Chondrocyte (in vitro differentiated cells): ENCODE measurements around the gene KRTAP5-2. TPM values are rescaled to one million over a fixed set of nuclear protein-coding genes. Genes with fewer than 3 reads are reported as not detected.

ENCODE experiments used
- DNase-seq: peaks from one replicate; pipeline ENCODE4 v3.0.0; 2021; ENCODE audit warnings: mixed read lengths, low spot score
- H3K27ac Mint-ChIP-seq: one replicate; pipeline ENCODE4 v1.8.0; 2021; ENCODE audit warnings: mild to moderate bottlenecking, moderate library complexity, mixed read lengths; ENCODE audit not compliant: unreplicated experiment
- H3K27me3 Mint-ChIP-seq: 2 replicates; pipeline ENCODE4 v1.8.0; 2021; ENCODE audit warnings: low read depth, mixed read lengths
- H3K36me3 Mint-ChIP-seq: 2 replicates; pipeline ENCODE4 v1.8.0; 2021; ENCODE audit warnings: low read depth, mixed read lengths
- H3K4me1 Mint-ChIP-seq: 2 replicates; pipeline ENCODE4 v1.8.0; 2021; ENCODE audit warnings: low read depth, mild to moderate bottlenecking, mixed read lengths
- H3K4me3 Mint-ChIP-seq: one replicate; pipeline ENCODE4 v1.8.0; 2021; ENCODE audit warnings: mild to moderate bottlenecking, moderate library complexity, mixed read lengths; ENCODE audit not compliant: unreplicated experiment
- H3K9me3 Mint-ChIP-seq: 2 replicates; pipeline ENCODE4 v1.8.0; 2021; ENCODE audit warnings: low read depth, mixed read lengths
- total RNA-seq: library from RNA; stranded (reverse); gene quantifications from 3 replicates; pipeline ENCODE4 v1.2.1, GENCODE V29; 2021
- TF ChIP-seq, protein P1 (sequence below): fragments of 200-600 bp; sonication (generic); IDR thresholded peaks from 2 replicates; pipeline ENCODE4 v1.5.0; 2021; ENCODE audit warnings: antibody characterized with exemption, mild to moderate bottlenecking, moderate library complexity

KRTAP5-2 gene
- total RNA-seq, 1 donor from 2014 or later, result not detected

GRCh38 chr11:1567052-1567720, 30.9 kb downstream of the KRTAP5-2 start:
- no peak overlapping the region for H3K4me3 Mint-ChIP-seq

DNA sequence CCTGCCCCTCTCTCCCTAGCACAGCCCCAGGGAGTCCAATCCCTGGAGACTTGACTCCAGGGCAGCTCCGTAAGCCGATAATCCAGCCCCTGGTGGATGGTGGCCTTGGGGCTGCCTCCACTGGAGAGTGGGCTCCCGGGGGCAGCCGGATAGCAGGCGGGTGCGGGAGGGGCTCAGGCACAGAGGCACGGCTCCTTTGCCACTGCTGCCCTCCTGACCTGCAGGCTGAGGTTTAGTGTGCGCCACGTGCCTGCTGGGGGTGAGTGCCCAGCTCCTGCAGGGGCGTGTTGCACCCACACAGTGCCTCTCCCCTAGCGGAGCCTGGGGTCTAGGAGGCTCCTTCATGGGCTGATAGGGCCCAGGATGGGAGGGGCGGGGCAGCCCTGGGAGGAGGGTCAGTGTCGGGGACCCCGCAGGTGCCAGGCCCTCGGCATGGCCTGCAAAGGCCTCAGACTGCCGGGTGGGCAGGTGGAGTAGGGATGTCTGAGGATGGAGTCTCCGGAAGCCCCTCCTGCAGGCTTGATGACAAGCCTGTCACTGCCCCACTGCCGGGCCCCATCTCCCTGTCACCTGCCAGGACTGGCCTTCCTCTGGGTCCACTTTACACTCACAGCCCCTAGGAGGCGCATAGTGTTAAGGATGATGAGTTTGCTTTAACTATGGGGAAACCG, 31.6 kb downstream of the KRTAP5-2 start:
- Mint-ChIP-seq H3K9me3 (no peaks in the 10 kb centered on the region), H3K4me1 (peaks cover 21% of the 10 kb centered on the region), H3K27ac (no peak overlapping the region), H3K36me3 (no peaks in the 10 kb centered on the region), H3K27me3 (no peaks in the 10 kb centered on the region), H3K4me3 (no peak overlapping the region)
- TF ChIP-seq, protein P1, sequence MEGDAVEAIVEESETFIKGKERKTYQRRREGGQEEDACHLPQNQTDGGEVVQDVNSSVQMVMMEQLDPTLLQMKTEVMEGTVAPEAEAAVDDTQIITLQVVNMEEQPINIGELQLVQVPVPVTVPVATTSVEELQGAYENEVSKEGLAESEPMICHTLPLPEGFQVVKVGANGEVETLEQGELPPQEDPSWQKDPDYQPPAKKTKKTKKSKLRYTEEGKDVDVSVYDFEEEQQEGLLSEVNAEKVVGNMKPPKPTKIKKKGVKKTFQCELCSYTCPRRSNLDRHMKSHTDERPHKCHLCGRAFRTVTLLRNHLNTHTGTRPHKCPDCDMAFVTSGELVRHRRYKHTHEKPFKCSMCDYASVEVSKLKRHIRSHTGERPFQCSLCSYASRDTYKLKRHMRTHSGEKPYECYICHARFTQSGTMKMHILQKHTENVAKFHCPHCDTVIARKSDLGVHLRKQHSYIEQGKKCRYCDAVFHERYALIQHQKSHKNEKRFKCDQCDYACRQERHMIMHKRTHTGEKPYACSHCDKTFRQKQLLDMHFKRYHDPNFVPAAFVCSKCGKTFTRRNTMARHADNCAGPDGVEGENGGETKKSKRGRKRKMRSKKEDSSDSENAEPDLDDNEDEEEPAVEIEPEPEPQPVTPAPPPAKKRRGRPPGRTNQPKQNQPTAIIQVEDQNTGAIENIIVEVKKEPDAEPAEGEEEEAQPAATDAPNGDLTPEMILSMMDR, result peak; percentile 47
- DNase-seq, result peak; percentile 85

More at GRCh38 chr11:1567052-1567720, 30.9 kb downstream of the KRTAP5-2 start:
- Mint-ChIP-seq H3K4me1 (peaks cover 21% of the 10 kb centered on the region), H3K36me3 (no peaks in the 10 kb centered on the region), H3K27ac (no peak overlapping the region), H3K27me3 (no peaks in the 10 kb centered on the region), H3K9me3 (no peaks in the 10 kb centered on the region)
- DNase-seq, result peak; percentile 90
- TF ChIP-seq, protein P1, result no peak

GRCh38 chr11:1565904-1566247, 32.2 kb downstream of the KRTAP5-2 start:
- TF ChIP-seq, protein P1, result no peak
- Mint-ChIP-seq H3K27me3 (no peaks in the 10 kb centered on the region), H3K4me1 (peaks cover 20% of the 10 kb centered on the region), H3K4me3 (no peak overlapping the region), H3K27ac (no peak overlapping the region), H3K9me3 (no peaks in the 10 kb centered on the region), H3K36me3 (no peaks in the 10 kb centered on the region)
- no peak for DNase-seq

DNA sequence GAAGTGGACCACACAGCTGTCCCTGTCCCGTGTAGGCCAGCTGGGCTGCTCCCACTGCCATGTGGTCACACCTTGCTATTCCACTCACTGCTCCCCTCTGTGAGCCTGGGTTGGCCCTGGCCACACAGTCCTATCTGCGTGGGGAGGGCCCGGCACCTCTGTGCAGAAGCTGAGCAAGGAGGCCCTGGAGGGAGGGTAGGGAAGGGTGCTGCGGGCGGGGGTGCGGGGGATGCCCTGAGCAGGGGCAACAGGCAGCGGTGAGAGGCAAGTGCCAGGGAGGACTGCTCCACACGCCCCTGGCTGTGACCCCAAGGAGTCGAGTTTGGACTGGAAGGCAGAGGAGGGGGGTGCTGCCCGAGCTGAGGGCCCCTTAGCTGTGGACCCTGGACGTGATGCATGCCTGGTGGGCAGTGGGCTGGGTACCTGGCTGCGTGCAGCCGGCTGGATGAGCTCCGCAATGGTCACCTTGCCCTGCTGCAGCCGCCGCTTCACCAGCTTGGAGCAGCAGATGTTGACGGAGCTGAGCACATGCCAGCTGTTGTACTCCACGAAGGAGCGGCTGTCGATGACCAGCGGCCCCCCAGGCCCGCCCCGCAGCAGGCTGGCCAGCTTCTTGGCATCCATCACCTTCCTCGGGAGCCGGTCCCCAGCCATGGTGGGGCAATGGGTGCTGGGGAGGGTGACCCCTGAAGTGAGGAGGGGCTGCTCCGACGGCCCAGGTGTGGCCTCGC, 32.8 kb downstream of the KRTAP5-2 start:
- DNase-seq, result no peak
- peaks cover 16% of the 10 kb centered on the region for H3K4me1 Mint-ChIP-seq
- H3K9me3 Mint-ChIP-seq, result no peaks in the 10 kb centered on the region
- no peaks in the 10 kb centered on the region for H3K36me3 Mint-ChIP-seq
- no peaks in the 10 kb centered on the region for H3K27me3 Mint-ChIP-seq
- TF ChIP-seq, protein P1, result no peak
- H3K4me3 Mint-ChIP-seq, result no peak overlapping the region
- no peak overlapping the region for H3K27ac Mint-ChIP-seq

GRCh38 chr11:1564535-1565172, 33.4 kb downstream of the KRTAP5-2 start:
- DNase-seq, result no peak
- Mint-ChIP-seq H3K27me3 (no peaks in the 10 kb centered on the region), H3K9me3 (no peaks in the 10 kb centered on the region), H3K36me3 (no peaks in the 10 kb centered on the region), H3K27ac (no peak overlapping the region), H3K4me1 (peaks cover 15% of the 10 kb centered on the region), H3K4me3 (no peak overlapping the region)
- TF ChIP-seq, protein P1, result no peak
